ENCODE measurements around the gene GPR158.

Gene GPR158

DNA sequence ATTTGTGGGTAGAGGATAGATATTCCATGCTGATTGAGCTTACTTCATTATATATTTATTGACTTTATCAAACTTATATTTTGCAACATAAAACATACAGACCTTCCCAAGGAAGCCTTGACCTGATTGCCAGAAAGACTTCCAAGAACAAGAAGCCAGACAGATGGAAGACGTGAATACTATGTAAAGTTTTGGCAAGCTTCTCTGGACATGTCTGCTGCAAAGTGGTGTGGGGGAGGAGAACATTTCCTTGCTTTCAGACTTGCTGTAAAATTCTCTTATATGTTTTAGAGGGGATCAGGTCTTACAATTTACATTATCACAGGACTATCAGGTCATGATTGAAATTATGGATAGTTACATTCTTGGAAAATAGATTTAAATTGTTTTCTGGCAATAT, 23.4 kb downstream of the GPR158 start:
- H3K27ac ChIP-seq (ENCODE audit: low read depth, low read length): no peak overlapping the region
- H3K27me3 ChIP-seq (ENCODE audit: control insufficient read depth, low read length): no peaks in the 10 kb centered on the region
- no peaks in the 10 kb centered on the region for H3K9me3 ChIP-seq (ENCODE audit: control insufficient read depth, insufficient read depth, low read length)
- no peaks in the 10 kb centered on the region for H3K79me2 ChIP-seq (ENCODE audit: control insufficient read depth, low read length)
- no peaks in the 10 kb centered on the region for H4K20me1 ChIP-seq (ENCODE audit: control insufficient read depth, insufficient read depth, low read depth, low read length)
- H3K36me3 ChIP-seq (ENCODE audit: control insufficient read depth, low read length): no peaks in the 10 kb centered on the region
- TF ChIP-seq, protein P1, sequence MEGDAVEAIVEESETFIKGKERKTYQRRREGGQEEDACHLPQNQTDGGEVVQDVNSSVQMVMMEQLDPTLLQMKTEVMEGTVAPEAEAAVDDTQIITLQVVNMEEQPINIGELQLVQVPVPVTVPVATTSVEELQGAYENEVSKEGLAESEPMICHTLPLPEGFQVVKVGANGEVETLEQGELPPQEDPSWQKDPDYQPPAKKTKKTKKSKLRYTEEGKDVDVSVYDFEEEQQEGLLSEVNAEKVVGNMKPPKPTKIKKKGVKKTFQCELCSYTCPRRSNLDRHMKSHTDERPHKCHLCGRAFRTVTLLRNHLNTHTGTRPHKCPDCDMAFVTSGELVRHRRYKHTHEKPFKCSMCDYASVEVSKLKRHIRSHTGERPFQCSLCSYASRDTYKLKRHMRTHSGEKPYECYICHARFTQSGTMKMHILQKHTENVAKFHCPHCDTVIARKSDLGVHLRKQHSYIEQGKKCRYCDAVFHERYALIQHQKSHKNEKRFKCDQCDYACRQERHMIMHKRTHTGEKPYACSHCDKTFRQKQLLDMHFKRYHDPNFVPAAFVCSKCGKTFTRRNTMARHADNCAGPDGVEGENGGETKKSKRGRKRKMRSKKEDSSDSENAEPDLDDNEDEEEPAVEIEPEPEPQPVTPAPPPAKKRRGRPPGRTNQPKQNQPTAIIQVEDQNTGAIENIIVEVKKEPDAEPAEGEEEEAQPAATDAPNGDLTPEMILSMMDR (IDR thresholded peaks at IDR 0.05; ENCODE audit: low read depth, low read length, poor library complexity, severe bottlenecking): no peak
- no peak for TF ChIP-seq EZH2phosphoT487 (IDR thresholded peaks at IDR 0.05; ENCODE audit: borderline replicate concordance, low read length)
- H3F3A ChIP-seq (ENCODE audit: control insufficient read depth, insufficient read depth): no peaks in the 10 kb centered on the region
- H3K4me3 ChIP-seq (ENCODE audit: low read length): no peak overlapping the region
- no peaks in the 10 kb centered on the region for H3K9me2 ChIP-seq (replicated peaks; ENCODE audit: control insufficient read depth, low read length)
- no peak overlapping the region for H3K4me2 ChIP-seq (ENCODE audit: low read length)
- no peaks in the 10 kb centered on the region for H3K4me1 ChIP-seq (ENCODE audit: control insufficient read depth, low read length)

DNA sequence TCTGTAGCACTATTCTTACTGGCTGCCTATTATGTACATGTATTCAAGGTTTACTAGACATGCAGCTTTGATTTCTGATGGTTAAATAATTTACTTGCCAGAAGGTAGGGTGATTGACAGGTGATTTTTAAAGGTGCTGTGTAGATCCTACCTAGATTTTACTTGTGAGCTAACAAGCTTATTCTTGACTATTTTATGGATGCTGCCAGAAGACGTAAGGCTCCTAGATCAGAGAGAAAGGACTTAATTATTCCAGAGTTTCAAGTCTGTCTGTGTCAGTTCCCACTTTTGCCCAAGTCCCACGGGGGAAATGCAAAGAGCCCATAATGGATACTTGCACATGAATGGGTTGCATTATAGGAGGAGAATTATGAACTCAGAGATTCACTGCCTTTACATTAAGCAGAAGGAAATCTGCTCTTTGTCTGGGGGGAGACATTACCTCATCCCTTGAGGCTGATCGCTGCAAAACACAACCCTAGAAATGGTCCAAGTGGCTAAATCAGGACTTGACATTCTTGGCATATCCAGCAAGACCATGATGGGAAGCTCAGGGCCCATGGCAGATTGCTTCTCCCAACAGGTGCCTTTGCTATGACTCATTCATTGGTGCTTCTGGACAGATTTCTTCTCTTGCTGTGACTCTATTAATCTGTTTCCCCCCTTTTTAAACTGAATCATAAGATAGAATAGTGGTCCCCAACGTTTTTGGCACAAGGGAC, 32.1 kb downstream of the GPR158 start:
- no peak overlapping the region for H3K27ac ChIP-seq (ENCODE audit: low read depth, low read length)
- no peaks in the 10 kb centered on the region for H3F3A ChIP-seq (ENCODE audit: control insufficient read depth, insufficient read depth)
- H3K79me2 ChIP-seq (ENCODE audit: control insufficient read depth, low read length): no peaks in the 10 kb centered on the region
- no peaks in the 10 kb centered on the region for H4K20me1 ChIP-seq (ENCODE audit: control insufficient read depth, insufficient read depth, low read depth, low read length)
- H3K9me3 ChIP-seq (ENCODE audit: control insufficient read depth, insufficient read depth, low read length): no peaks in the 10 kb centered on the region
- no peak for TF ChIP-seq EZH2phosphoT487 (IDR thresholded peaks at IDR 0.05; ENCODE audit: borderline replicate concordance, low read length)
- TF ChIP-seq, protein P1 (IDR thresholded peaks at IDR 0.05; ENCODE audit: low read depth, low read length, poor library complexity, severe bottlenecking): no peak
- H3K27me3 ChIP-seq (ENCODE audit: control insufficient read depth, low read length): no peaks in the 10 kb centered on the region
- H3K4me2 ChIP-seq (ENCODE audit: low read length): no peak overlapping the region
- no peaks in the 10 kb centered on the region for H3K36me3 ChIP-seq (ENCODE audit: control insufficient read depth, low read length)
- no peaks in the 10 kb centered on the region for H3K9me2 ChIP-seq (replicated peaks; ENCODE audit: control insufficient read depth, low read length)
- no peaks in the 10 kb centered on the region for H3K4me1 ChIP-seq (ENCODE audit: control insufficient read depth, low read length)
- no peak overlapping the region for H3K4me3 ChIP-seq (ENCODE audit: low read length)

DNA sequence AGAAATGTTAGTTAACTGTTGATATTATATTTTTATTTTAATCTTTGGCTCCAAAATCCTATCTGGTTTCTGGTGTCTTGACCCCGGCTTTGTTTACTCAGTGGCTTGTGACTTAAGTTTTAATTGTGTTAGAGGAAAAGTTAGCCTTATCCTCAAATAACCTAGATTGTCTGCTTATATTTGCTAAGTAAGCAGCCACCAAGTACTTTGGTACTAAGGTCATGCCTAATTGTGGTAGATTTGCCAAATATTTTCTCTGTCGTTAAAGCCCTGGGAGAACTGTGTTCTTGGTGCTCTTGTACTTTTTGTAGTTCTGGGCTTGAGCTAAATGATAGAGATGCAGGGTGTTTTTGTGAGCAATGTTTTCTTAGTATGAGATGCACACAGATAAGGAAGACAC, 34.8 kb downstream of the GPR158 start:
- H3F3A ChIP-seq (ENCODE audit: control insufficient read depth, insufficient read depth): no peaks in the 10 kb centered on the region
- H3K79me2 ChIP-seq (ENCODE audit: control insufficient read depth, low read length): no peaks in the 10 kb centered on the region
- H3K4me2 ChIP-seq (ENCODE audit: low read length): no peak overlapping the region
- no peaks in the 10 kb centered on the region for H3K36me3 ChIP-seq (ENCODE audit: control insufficient read depth, low read length)
- no peak overlapping the region for H3K27ac ChIP-seq (ENCODE audit: low read depth, low read length)
- H3K4me1 ChIP-seq (ENCODE audit: control insufficient read depth, low read length): no peaks in the 10 kb centered on the region
- TF ChIP-seq, protein P1 (IDR thresholded peaks at IDR 0.05; ENCODE audit: low read depth, low read length, poor library complexity, severe bottlenecking): no peak
- no peak for TF ChIP-seq EZH2phosphoT487 (IDR thresholded peaks at IDR 0.05; ENCODE audit: borderline replicate concordance, low read length)
- H4K20me1 ChIP-seq (ENCODE audit: control insufficient read depth, insufficient read depth, low read depth, low read length): no peaks in the 10 kb centered on the region
- no peaks in the 10 kb centered on the region for H3K27me3 ChIP-seq (ENCODE audit: control insufficient read depth, low read length)
- H3K9me2 ChIP-seq (replicated peaks; ENCODE audit: control insufficient read depth, low read length): no peaks in the 10 kb centered on the region
- no peaks in the 10 kb centered on the region for H3K9me3 ChIP-seq (ENCODE audit: control insufficient read depth, insufficient read depth, low read length)
- no peak overlapping the region for H3K4me3 ChIP-seq (ENCODE audit: low read length)
